B cell (primary cell): Measurements from ENCODE around the gene PAX2. TPM values are rescaled to one million over a fixed set of nuclear protein-coding genes. Genes with fewer than 3 reads are reported as not detected.

ENCODE experiments used
- ATAC-seq: fragments of 200-7000 bp; cut with Tn5 transposase; one replicate; pipeline ENCODE4 v1.10.0; 2021; ENCODE audit warnings: low read depth, mild to moderate bottlenecking, moderate number of reproducible peaks, moderate library complexity
- CTCF ChIA-PET: fragments of 350-600 bp; sonication (Branson Sonifier 250); formaldehyde crosslinking; loops from one replicate; lab custom pipeline; 2021; ENCODE audit warnings: antibody characterized with exemption, inconsistent platforms; lab: Charles Lee
- POLR2A ChIA-PET: fragments of 350-600 bp; sonication (Branson Sonifier 250); formaldehyde crosslinking; loops from one replicate; lab custom pipeline; 2021; ENCODE audit warnings: antibody characterized with exemption; lab: Charles Lee
- DNase-seq: peaks from one replicate; pipeline ENCODE4 v3.0.0; 2013
- H2AFZ ChIP-seq: 2 replicates; pipeline ENCODE4 v1.6.1; 2012; ENCODE audit warnings: mild to moderate bottlenecking, low read depth, low read length; ENCODE audit not compliant: insufficient read depth, poor library complexity, severe bottlenecking
- H3K27ac ChIP-seq, 2 donors: 1 replicate in 1 of 2; 2 replicates in 1 of 2; pipeline ENCODE4 v1.5.1; 2012 to 2013; ENCODE audit warnings: low read length in 2 of 2, mild to moderate bottlenecking in 2 of 2, moderate library complexity in 1 of 2
- H3K27me3 ChIP-seq, 4 experiments: fragments of 200-600 bp in 1 of 4; sonication (generic) in 1 of 4; replicated peaks in 1 of 4; 1 replicate in 2 of 4; 2 replicates in 2 of 4; pipeline versions ENCODE4 v1.6.1 to v1.7.0; 2013 to 2016; ENCODE audit warnings: low read length in 3 of 4, mild to moderate bottlenecking in 2 of 4, mixed read lengths in 1 of 4, moderate library complexity in 1 of 4; ENCODE audit not compliant: insufficient read depth in 4 of 4, control insufficient read depth in 3 of 4; ENCODE audit errors: control extremely low read depth in 1 of 4
- H3K36me3 ChIP-seq, 2 experiments: replicated peaks in 1 of 2; 1 replicate in 1 of 2; 2 replicates in 1 of 2; pipeline versions ENCODE4 v1.6.1 to v1.7.1; 2013; ENCODE audit warnings: low read length in 1 of 2; ENCODE audit not compliant: insufficient read depth in 2 of 2, control insufficient read depth in 1 of 2; ENCODE audit errors: control extremely low read depth in 1 of 2, extremely low read depth in 1 of 2
- H3K4me1 ChIP-seq, 2 donors: fragments of 200-600 bp in 1 of 2; sonication (generic) in 1 of 2; 1 replicate in 1 of 2; 2 replicates in 1 of 2; pipeline versions ENCODE4 v1.5.1 to v1.6.1; 2013 to 2017; ENCODE audit warnings: low read length in 2 of 2; ENCODE audit not compliant: control insufficient read depth in 2 of 2, insufficient read depth in 2 of 2
- H3K4me2 ChIP-seq: replicated peaks from 2 replicates; pipeline ENCODE3; 2012; ENCODE audit warnings: mild to moderate bottlenecking, low read depth, low read length; ENCODE audit not compliant: poor library complexity, severe bottlenecking
- H3K4me3 ChIP-seq, 5 experiments: fragments of 200-600 bp in 1 of 5; sonication (generic) in 1 of 5; 1 replicate in 3 of 5; 2 replicates in 2 of 5; pipeline versions ENCODE4 v1.5.1 to v1.7.0; 2011 to 2016; ENCODE audit warnings: low read length in 4 of 5, mild to moderate bottlenecking in 4 of 5, low read depth in 2 of 5, control low read depth in 1 of 5, moderate library complexity in 1 of 5; ENCODE audit not compliant: insufficient read depth in 1 of 5; ENCODE audit errors: control extremely low read depth in 1 of 5, extremely low read depth in 1 of 5
- H3K79me2 ChIP-seq: fragments of 200-600 bp; sonication (generic); one replicate; pipeline ENCODE4 v1.6.0; 2016; ENCODE audit warnings: low read length; ENCODE audit not compliant: control insufficient read depth, insufficient read depth
- H3K9ac ChIP-seq: fragments of 200-600 bp; sonication (generic); 2 replicates; pipeline ENCODE4 v1.6.1; 2017; ENCODE audit warnings: mild to moderate bottlenecking, low read length, moderate library complexity
- H3K9me3 ChIP-seq, 3 donors: one replicate each; pipeline versions ENCODE4 v1.6.1 to v1.7.1; 2013; ENCODE audit warnings: low read length in 2 of 3; ENCODE audit not compliant: control insufficient read depth in 2 of 3, insufficient read depth in 1 of 3; ENCODE audit errors: control extremely low read depth in 1 of 3
- H4K20me1 ChIP-seq: 2 replicates; pipeline ENCODE4 v1.6.0; 2012; ENCODE audit warnings: mild to moderate bottlenecking, low read length; ENCODE audit not compliant: insufficient read depth, control insufficient read depth, poor library complexity, severe bottlenecking
- H3K27ac Mint-ChIP-seq: one replicate; pipeline ENCODE4 v1.8.0; 2021; ENCODE audit warnings: mixed read lengths
- H3K27me3 Mint-ChIP-seq: one replicate; pipeline ENCODE4 v1.8.0; 2021; ENCODE audit warnings: mixed read lengths
- H3K4me1 Mint-ChIP-seq: one replicate; pipeline ENCODE4 v1.8.0; 2021; ENCODE audit warnings: mixed read lengths
- H3K4me3 Mint-ChIP-seq: one replicate; pipeline ENCODE4 v1.8.0; 2021; ENCODE audit warnings: mixed read lengths
- H3K9me3 Mint-ChIP-seq: one replicate; pipeline ENCODE4 v1.8.0; 2022; ENCODE audit warnings: mixed read lengths; ENCODE audit not compliant: insufficient read depth
- EZH2 ChIP-seq: IDR thresholded peaks from 2 replicates; pipeline ENCODE4 v1.6.1; 2012; ENCODE audit warnings: borderline replicate concordance, low read depth, mild to moderate bottlenecking, moderate library complexity, low read length; ENCODE audit not compliant: insufficient read depth, poor library complexity, severe bottlenecking
- WGBS: methylation state at CpG from one replicate; pipeline ENCODE4 v1.1.5; 2013; ENCODE audit warnings: missing lambda C conversion rate; ENCODE audit not compliant: insufficient coverage; 5-methylcytosine and 5-hydroxymethylcytosine counted together
- intact Hi-C: fragments of 100-400 bp; cut with micrococcal nuclease; formaldehyde crosslinking; loops from one replicate; pipeline ENCODE4 v1.10.0; 2022
- polyA plus RNA-seq: library from polyadenylated mRNA; depleted of rRNA; stranded (reverse); fragments of >200 nt; gene quantifications from 2 replicates; pipeline ENCODE4 v1.2.3, GENCODE V29; 2012
- total RNA-seq, 2 donors: library from RNA; stranded (reverse); fragments of 120-200 nt in 1 of 2; gene quantifications; 1 replicate in 1 of 2; 2 replicates in 1 of 2; pipeline versions ENCODE4 v1.2.3 to v1.2.4, GENCODE V29; 2013 to 2022
- TF ChIP-seq, protein P1 (sequence below): fragments of 200-600 bp; IDR thresholded peaks from one replicate; pipeline ENCODE4 v1.8.0; 2022; ENCODE audit warnings: antibody characterized with exemption, mild to moderate bottlenecking

Gene PAX2
- total and polyA plus RNA-seq, 2 donors (not counting 1 experiment from before 2014, with no cell fraction given): 0.12 TPM; not detected in 1

DNA sequence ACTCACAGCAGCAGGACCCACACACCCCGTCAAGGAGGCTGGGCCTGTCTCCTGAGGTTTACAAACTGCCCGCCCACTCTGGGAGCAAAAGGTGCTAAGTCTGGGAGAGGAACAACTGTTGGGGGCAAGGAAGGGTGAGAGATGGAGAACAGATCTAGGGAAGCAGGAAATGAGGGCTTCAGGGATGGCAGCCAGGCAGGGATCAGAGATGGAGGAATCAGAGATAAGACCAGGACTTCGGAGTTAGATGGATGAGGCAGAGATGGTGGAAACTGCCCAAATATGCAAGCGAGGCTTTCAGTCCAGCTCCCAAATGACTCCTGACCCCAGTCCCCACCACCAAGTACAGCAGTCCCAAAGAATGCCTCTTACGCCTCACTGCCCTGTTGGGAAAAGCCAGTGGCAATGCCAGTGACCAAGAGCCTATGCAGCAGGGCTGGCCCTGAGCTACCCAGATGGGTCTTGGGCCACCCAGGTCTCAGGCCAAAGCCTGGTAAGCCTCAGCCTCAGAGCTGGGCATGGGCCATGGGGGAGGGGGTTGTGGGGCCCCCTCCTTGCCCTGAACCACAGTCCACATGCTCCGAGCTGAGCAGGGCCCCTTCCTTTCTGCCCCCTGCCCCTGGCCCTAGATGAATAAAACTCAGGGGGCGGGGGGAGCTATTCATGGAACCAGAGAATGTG, 127.9 kb downstream of the PAX2 start:
- Histone ChIP-seq H4K20me1 (no peaks in the 10 kb centered on the region), H3K4me1 (no peaks in the 10 kb centered on the region), H3K27ac (no peak overlapping the region), H3K9ac (no peak overlapping the region), H3K36me3 (no peaks in the 10 kb centered on the region), H3K4me2 (no peak overlapping the region), H3K4me3 (no peak overlapping the region), H3K79me2 (no peaks in the 10 kb centered on the region), H2AFZ (no peak overlapping the region), H3K27me3 (peaks cover 0 to 14% (median 0%) of the 10 kb centered on the region in 4 experiments), H3K9me3 (no peaks in the 10 kb centered on the region)
- Mint-ChIP-seq H3K4me1 (no peaks in the 10 kb centered on the region), H3K9me3 (no peaks in the 10 kb centered on the region), H3K27ac (no peak overlapping the region), H3K27me3 (peaks cover 35% of the 10 kb centered on the region), H3K4me3 (no peak overlapping the region)
- TF ChIP-seq, protein P1, sequence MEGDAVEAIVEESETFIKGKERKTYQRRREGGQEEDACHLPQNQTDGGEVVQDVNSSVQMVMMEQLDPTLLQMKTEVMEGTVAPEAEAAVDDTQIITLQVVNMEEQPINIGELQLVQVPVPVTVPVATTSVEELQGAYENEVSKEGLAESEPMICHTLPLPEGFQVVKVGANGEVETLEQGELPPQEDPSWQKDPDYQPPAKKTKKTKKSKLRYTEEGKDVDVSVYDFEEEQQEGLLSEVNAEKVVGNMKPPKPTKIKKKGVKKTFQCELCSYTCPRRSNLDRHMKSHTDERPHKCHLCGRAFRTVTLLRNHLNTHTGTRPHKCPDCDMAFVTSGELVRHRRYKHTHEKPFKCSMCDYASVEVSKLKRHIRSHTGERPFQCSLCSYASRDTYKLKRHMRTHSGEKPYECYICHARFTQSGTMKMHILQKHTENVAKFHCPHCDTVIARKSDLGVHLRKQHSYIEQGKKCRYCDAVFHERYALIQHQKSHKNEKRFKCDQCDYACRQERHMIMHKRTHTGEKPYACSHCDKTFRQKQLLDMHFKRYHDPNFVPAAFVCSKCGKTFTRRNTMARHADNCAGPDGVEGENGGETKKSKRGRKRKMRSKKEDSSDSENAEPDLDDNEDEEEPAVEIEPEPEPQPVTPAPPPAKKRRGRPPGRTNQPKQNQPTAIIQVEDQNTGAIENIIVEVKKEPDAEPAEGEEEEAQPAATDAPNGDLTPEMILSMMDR: no peak
- no peak for TF ChIP-seq EZH2
- 95% methylated on average over 4 of the region's 7 CpGs for WGBS
- DNase-seq (no peak), ATAC-seq (no peak)
- ChIA-PET POLR2A (no interaction called here), CTCF (interaction anchor here (1.0 kb wide), 1 partner anchor 129 kb away, joined by 3 read pairs; no protein-coding TSS in a partner anchor)
- intact Hi-C loops: loop anchor here (2.0 to 10.0 kb wide), 2 partner anchors 310 to 438 kb away; no protein-coding TSS in a partner anchor

DNA sequence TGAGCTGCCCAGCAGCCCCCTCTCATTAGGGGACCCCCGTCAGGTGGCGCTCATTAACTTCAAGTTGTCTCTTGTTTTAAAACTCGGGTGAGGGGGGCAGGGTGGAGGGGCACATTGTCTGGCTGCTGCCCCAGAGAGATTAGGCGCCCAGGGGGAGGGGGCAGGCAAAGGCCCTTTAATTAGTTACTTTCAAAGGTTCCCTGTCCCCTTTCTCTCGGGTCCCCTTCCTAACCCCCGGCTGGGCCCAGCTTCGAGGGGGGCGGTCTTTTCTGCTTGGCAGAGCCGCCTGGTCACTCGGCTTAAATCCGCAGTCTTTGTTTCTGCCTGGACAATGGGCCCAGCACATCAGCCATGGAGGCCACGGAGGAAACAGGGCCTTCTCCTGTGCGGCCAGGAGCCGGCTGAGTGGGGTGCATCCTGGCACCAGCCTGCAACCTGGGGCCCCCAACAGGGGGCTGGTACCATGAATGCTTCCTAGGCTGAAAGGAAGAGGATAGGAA, 128.5 kb downstream of the PAX2 start:
- CTCF ChIA-PET: interaction anchor here (1.0 to 1.3 kb wide), 2 partner anchors 130 to 355 kb away, joined by 3 read pairs; no protein-coding TSS in a partner anchor
- Histone ChIP-seq H2AFZ (no peak overlapping the region), H3K79me2 (no peaks in the 10 kb centered on the region), H3K27me3 (peaks cover 0 to 11% (median 2%) of the 10 kb centered on the region in 4 experiments), H4K20me1 (no peaks in the 10 kb centered on the region), H3K9ac (no peak overlapping the region), H3K9me3 (no peaks in the 10 kb centered on the region), H3K4me3 (no peak overlapping the region), H3K4me1 (no peaks in the 10 kb centered on the region), H3K27ac (no peak overlapping the region), H3K36me3 (no peaks in the 10 kb centered on the region), H3K4me2 (no peak overlapping the region)
- Mint-ChIP-seq H3K4me3 (no peak overlapping the region), H3K9me3 (no peaks in the 10 kb centered on the region), H3K4me1 (no peaks in the 10 kb centered on the region), H3K27ac (no peak overlapping the region), H3K27me3 (peaks cover 32% of the 10 kb centered on the region)
- TF ChIP-seq EZH2: no peak
- TF ChIP-seq, protein P1: no peak
- DNase-seq (no peak), ATAC-seq (no peak)
- POLR2A ChIA-PET: no interaction called here
- 84% methylated on average over 14 of the region's 14 CpGs for WGBS
- intact Hi-C loops: loop anchor here (2.0 to 10.0 kb wide), 2 partner anchors 311 to 439 kb away; no protein-coding TSS in a partner anchor
